ENCODE measurements around the gene GTF2H1. TPM values are rescaled to one million over a fixed set of nuclear protein-coding genes. Genes with fewer than 3 reads are reported as not detected.
A peak's percentile ranks its signal among the peaks of the same experiment; 100 is the strongest.

GTF2H1 gene
- total and polyA plus RNA-seq, 9 of the 15 experiments (the other 6 are each of a cell fraction or from before 2014, with no cell fraction given): 56.9 to 126 (median 92.1) TPM

DNA sequence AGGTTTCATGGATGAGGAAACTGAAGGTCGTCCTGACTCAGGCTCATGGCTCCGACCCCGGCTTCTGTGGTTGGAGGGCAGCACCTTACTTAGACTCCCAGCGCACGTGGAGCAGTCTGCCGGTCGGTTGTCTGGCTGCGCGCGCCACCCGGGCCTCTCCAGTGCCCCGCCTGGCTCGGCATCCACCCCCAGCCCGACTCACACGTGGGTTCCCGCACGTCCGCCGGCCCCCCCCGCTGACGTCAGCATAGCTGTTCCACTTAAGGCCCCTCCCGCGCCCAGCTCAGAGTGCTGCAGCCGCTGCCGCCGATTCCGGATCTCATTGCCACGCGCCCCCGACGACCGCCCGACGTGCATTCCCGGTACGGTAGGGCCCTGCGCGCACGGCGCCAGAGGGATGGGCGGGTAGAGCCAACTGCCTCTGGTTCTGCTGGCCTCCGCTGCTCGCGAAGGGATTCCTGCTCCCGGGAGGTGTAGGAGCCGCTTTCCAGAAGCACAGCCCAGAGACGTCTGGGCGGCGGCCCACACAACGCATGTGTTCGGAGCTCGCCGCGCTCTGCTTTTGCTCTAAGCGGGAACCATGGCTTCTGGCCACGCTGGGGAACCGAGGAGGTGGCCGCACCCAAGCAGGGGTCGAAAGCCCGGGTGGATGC lies 72.0 kb downstream of the GTF2H1 start, which contains the start of gene LDHA (continued):
- no peak for TF ChIP-seq SRF (CRISPR knock-in tag; IDR thresholded peaks at IDR 0.05)
- TF ChIP-seq, protein P1, sequence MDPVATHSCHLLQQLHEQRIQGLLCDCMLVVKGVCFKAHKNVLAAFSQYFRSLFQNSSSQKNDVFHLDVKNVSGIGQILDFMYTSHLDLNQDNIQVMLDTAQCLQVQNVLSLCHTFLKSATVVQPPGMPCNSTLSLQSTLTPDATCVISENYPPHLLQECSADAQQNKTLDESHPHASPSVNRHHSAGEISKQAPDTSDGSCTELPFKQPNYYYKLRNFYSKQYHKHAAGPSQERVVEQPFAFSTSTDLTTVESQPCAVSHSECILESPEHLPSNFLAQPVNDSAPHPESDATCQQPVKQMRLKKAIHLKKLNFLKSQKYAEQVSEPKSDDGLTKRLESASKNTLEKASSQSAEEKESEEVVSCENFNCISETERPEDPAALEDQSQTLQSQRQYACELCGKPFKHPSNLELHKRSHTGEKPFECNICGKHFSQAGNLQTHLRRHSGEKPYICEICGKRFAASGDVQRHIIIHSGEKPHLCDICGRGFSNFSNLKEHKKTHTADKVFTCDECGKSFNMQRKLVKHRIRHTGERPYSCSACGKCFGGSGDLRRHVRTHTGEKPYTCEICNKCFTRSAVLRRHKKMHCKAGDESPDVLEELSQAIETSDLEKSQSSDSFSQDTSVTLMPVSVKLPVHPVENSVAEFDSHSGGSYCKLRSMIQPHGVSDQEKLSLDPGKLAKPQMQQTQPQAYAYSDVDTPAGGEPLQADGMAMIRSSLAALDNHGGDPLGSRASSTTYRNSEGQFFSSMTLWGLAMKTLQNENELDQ (CRISPR knock-in tag; IDR thresholded peaks at IDR 0.05; ENCODE audit: borderline replicate concordance): peak; percentile 93; the same call in 1 of the 2 replicates
- peak; percentile 41; the same call in 1 of the 2 replicates for TF ChIP-seq TEAD4 (IDR thresholded peaks at IDR 0.05; ENCODE audit: low read length)
- TF ChIP-seq TEAD4 (CRISPR knock-in tag; IDR thresholded peaks at IDR 0.05; ENCODE audit: borderline replicate concordance): peak; percentile 46; the same call in 1 of the 2 replicates
- TF ChIP-seq MCM7 (IDR thresholded peaks at IDR 0.05): no peak
- TF ChIP-seq DPF2 (IDR thresholded peaks at IDR 0.05): peak; percentile 25; the same call in 1 of the 2 replicates
- TF ChIP-seq L3MBTL2 (IDR thresholded peaks at IDR 0.05): peak; percentile 96
- TF ChIP-seq TAF1 (IDR thresholded peaks at IDR 0.05; ENCODE audit: control insufficient read depth, extremely low read depth, insufficient read depth, low read length, severe bottlenecking): peak; percentile 92
- TF ChIP-seq BACH1 (tag; IDR thresholded peaks at IDR 0.05): no peak
- TF ChIP-seq SIN3A (IDR thresholded peaks at IDR 0.05; ENCODE audit: borderline replicate concordance in 2 of 2, control insufficient read depth in 1 of 2, low read depth in 2 of 2, low read length in 2 of 2): peak in 1 of 2 experiments; percentile 55; a peak in 2 of 4 replicates
- TF ChIP-seq, protein P2, sequence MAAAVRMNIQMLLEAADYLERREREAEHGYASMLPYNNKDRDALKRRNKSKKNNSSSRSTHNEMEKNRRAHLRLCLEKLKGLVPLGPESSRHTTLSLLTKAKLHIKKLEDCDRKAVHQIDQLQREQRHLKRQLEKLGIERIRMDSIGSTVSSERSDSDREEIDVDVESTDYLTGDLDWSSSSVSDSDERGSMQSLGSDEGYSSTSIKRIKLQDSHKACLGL (CRISPR knock-in tag; IDR thresholded peaks at IDR 0.05; ENCODE audit: borderline replicate concordance, poor library complexity, severe bottlenecking): peak; percentile 35
- TF ChIP-seq PCBP1 (IDR thresholded peaks at IDR 0.05; ENCODE audit: low read depth, low read length, poor library complexity, severe bottlenecking): peak; percentile 89
- TF ChIP-seq, protein P3, sequence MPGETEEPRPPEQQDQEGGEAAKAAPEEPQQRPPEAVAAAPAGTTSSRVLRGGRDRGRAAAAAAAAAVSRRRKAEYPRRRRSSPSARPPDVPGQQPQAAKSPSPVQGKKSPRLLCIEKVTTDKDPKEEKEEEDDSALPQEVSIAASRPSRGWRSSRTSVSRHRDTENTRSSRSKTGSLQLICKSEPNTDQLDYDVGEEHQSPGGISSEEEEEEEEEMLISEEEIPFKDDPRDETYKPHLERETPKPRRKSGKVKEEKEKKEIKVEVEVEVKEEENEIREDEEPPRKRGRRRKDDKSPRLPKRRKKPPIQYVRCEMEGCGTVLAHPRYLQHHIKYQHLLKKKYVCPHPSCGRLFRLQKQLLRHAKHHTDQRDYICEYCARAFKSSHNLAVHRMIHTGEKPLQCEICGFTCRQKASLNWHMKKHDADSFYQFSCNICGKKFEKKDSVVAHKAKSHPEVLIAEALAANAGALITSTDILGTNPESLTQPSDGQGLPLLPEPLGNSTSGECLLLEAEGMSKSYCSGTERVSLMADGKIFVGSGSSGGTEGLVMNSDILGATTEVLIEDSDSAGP (CRISPR knock-in tag; IDR thresholded peaks at IDR 0.05): peak; percentile 72; the same call in 1 of the 2 replicates
- peak; percentile 51 to 97; a peak in 3 of 4 replicates for TF ChIP-seq NONO (IDR thresholded peaks at IDR 0.05; ENCODE audit: low read depth in 2 of 2, low read length in 1 of 2)
- TF ChIP-seq KAT8 (IDR thresholded peaks at IDR 0.05; ENCODE audit: low read depth): no peak
- peak; percentile 63 for TF ChIP-seq RBBP5 (IDR thresholded peaks at IDR 0.05; ENCODE audit: borderline replicate concordance, insufficient read depth, low read length, poor library complexity, severe bottlenecking)
- peak; percentile 73 for TF ChIP-seq ZNF263 (CRISPR knock-in tag; IDR thresholded peaks at IDR 0.05; ENCODE audit: borderline replicate concordance)
- 0 out of 2 replicates have a peak, but pooled peaks have one; percentile 22 for TF ChIP-seq CAMTA2 (CRISPR knock-in tag; conservative IDR thresholded peaks at IDR 0.05)
- TF ChIP-seq, protein P4, sequence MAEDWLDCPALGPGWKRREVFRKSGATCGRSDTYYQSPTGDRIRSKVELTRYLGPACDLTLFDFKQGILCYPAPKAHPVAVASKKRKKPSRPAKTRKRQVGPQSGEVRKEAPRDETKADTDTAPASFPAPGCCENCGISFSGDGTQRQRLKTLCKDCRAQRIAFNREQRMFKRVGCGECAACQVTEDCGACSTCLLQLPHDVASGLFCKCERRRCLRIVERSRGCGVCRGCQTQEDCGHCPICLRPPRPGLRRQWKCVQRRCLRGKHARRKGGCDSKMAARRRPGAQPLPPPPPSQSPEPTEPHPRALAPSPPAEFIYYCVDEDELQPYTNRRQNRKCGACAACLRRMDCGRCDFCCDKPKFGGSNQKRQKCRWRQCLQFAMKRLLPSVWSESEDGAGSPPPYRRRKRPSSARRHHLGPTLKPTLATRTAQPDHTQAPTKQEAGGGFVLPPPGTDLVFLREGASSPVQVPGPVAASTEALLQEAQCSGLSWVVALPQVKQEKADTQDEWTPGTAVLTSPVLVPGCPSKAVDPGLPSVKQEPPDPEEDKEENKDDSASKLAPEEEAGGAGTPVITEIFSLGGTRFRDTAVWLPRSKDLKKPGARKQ (CRISPR knock-in tag; IDR thresholded peaks at IDR 0.05): no peak

Data from K562 (cell line).